Ovary (tissue), 9 donors: Measurements from ENCODE around the gene PDE6D. TPM values are rescaled to one million over a fixed set of nuclear protein-coding genes. Genes with fewer than 3 reads are reported as not detected.

Source experiments
- DNase-seq, 5 donors: peaks; one replicate each; pipeline ENCODE4 v3.0.0-alpha.2; 2019 to 2020
- H3K27ac ChIP-seq, 2 donors: fragments of 200-600 bp; one replicate each; pipeline versions ENCODE4 v1.5.1 to v1.8.0; 2019 to 2022
- H3K27me3 ChIP-seq: fragments of 200-600 bp; one replicate; pipeline ENCODE4 v1.8.0; 2022
- H3K36me3 ChIP-seq: fragments of 200-600 bp; sonication (generic); one replicate; pipeline ENCODE4 v1.5.1; 2019
- H3K4me1 ChIP-seq: one replicate; pipeline ENCODE4 v1.8.1; 2013; ENCODE audit warnings: mild to moderate bottlenecking, moderate library complexity; ENCODE audit not compliant: insufficient read depth
- H3K4me3 ChIP-seq: fragments of 200-600 bp; sonication (generic); one replicate; pipeline ENCODE4 v1.5.1; 2017
- H3K9me3 ChIP-seq, 2 donors: fragments of 200-600 bp in 1 of 2; sonication (generic) in 1 of 2; one replicate each; pipeline versions ENCODE4 v1.5.1 to v1.8.1; 2013 to 2019; ENCODE audit warnings: mild to moderate bottlenecking in 1 of 2, moderate library complexity in 1 of 2
- CTCF ChIP-seq, 3 donors: fragments of 450-650 bp in 2 of 3; fragments of 200-600 bp in 1 of 3; IDR thresholded peaks; one replicate each; pipeline versions ENCODE4 v1.5.1 to v1.8.0; 2016 to 2022; ENCODE audit warnings: antibody characterized with exemption in 3 of 3, mild to moderate bottlenecking in 1 of 3
- EP300 ChIP-seq: sonication (generic); formaldehyde crosslinking; IDR thresholded peaks from one replicate; pipeline ENCODE4 v1.6.1; 2017; ENCODE audit warnings: antibody characterized with exemption
- POLR2A ChIP-seq: fragments of 450-650 bp; IDR thresholded peaks from one replicate; pipeline ENCODE4 v1.6.1; 2017; ENCODE audit warnings: antibody characterized with exemption, mild to moderate bottlenecking, moderate library complexity
- WGBS, 3 donors: extraction: QIAGEN DNeasy Blood & Tissue Kit in 1 of 3; methylation state at CpG; one replicate each; pipeline versions ENCODE4 v1.1.5 to v1.1.7; 2013 to 2017; 5-methylcytosine and 5-hydroxymethylcytosine counted together
- intact Hi-C, 4 donors: fragments of 100-400 bp; cut with DNase I; formaldehyde crosslinking; loops; one replicate each; pipeline versions ENCODE4 v1.11.0 to v1.15.1; 2022 to 2023
- polyA plus RNA-seq, 2 donors: library from polyadenylated mRNA; stranded (reverse); fragments of 200-250 nt in 1 of 2; fragments of 350-450 nt in 1 of 2; fragmentation: Illumina TruSeq in 1 of 2; extraction: RNeasy Lipid Tissue Mini Kit (QIAGEN cat#74804) in 1 of 2; gene quantifications; one replicate each; pipeline ENCODE4 v1.2.3, GENCODE V29; 2013 to 2014
- total RNA-seq, 7 donors: library from RNA; depleted of rRNA in 2 of 7; stranded (reverse); fragments of >200 nt in 2 of 7; fragmentation: NEBNext Ultra II Directional in 3 of 7; extraction: Animal tissue kit (Norgen Biotek cat#: 25700) in 3 of 7; gene quantifications; one replicate each; pipeline versions ENCODE4 v1.1.0 to v1.2.4, GENCODE V29; 2016 to 2023
- donor health status: DM: no; HTN: no; CAD: no; lungs with moderate emphysema.
- donor health status: DM: no; HTN: no; CAD: no.
- donor health status: Bipolar disorder and iron deficiency.
- donor health status: DM: yes; HTN: yes; CAD: no.
- donor health status: DM: no; HTN: no; CAD: no.
- donor health status: DM: yes; HTN: yes; CAD: no.

PDE6D gene
- total and polyA plus RNA-seq, 9 donors: 13.7 to 32.9 (median 17.8) TPM

DNA sequence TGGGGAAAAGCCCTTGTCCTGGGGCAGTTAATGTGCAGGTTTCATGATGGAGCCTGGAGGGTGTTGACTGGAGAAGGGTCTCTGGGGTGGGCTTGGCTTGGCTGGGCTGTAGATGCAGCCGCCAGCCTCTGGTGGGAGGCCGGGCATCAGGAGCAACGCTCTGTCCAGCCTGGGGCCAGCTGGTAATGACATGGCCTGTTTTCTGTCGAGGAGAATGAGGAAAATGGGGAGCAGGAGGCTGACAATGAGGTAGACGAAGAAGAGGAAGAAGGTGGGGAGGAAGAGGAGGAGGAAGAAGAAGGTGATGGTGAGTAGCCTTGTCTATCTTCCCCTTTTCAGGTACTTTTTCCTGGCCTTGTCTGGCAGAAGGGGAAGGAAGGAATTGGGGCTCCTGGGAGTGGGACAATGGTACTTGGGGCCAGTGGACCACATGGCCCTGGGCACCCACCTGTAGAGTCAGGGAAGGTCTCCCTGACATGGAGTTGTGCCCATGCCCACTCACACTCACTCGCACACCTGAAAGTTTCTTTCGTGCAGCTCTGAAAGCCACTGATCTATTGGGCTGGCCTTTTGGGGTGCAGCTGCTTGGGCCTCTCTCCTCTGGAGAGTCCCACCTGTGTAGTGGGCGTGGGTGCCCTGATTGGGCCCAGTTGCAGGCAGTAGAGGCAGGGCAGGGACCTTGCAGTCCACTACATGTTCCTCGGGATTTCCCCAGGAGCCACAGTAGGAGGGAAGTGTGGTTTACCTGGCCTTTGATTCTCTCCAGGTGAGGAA is 69.2 kb downstream of the PDE6D start:
- TF ChIP-seq POLR2A (no peak), EP300 (no peak), CTCF (IDR thresholded peaks at IDR 0.05) (no peak)
- Histone ChIP-seq H3K36me3 (no peaks in the 10 kb centered on the region), H3K27ac (peak overlapping the region; percentile 94 to 100), H3K4me3 (peak overlapping the region; percentile 77), H3K9me3 (no peaks in the 10 kb centered on the region), H3K27me3 (no peaks in the 10 kb centered on the region), H3K4me1 (peaks cover 18% of the 10 kb centered on the region)
- 26 to 41% (median 29%) methylated on average over 9 of the region's 9 CpGs for WGBS, 3 donors
- intact Hi-C loops: loop anchor here in 3 of 4 donors (2.0 to 10.0 kb wide), 2 partner anchors 99 to 187 kb away; no protein-coding TSS in a partner anchor
- peak in 1 of 5 donors; percentile 15 for DNase-seq

DNA sequence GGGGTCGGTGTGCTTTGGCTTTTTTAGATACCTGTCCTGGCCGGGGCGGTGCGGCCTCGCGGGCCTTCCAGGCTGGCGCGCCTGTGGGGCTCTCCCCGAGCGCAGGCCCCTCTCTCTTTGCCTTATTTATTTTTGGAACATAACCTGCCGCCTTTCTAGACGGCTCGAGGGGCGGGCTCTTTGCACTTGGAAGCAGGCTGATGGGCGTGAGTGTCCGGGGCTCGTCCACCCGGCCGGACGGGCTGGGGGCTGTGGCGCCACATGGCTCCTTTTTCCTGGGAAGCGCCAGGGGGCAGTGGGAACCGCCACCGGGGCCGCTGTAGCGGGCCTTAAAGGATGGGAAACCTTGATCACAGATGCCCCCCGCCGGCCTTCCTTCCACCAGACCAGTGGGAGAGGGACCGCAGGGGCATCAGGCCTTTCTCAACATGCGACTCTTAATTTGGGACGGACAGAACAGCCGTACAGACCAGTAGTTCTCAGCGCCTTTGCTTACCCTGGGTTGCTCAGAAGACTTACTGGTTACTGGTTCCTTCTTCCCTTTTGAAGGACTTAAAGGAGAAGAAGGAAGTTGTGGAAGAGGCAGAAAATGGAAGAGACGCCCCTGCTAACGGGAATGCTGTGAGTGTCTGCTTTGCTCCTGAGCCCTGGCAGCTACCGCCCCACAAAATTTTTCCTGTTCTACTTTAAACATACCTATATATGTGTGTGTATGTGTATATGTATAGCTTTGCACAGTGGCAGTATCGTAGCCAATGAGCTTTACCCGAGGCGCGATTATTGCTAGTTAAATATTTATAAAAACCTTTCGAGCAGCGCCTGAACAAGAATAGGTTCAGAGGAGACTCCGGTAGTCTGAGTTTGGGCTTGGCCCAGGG is 70.0 kb downstream of the PDE6D start:
- H3K27ac ChIP-seq: peak overlapping the region; percentile 94 to 100
- H3K36me3 ChIP-seq: no peaks in the 10 kb centered on the region
- 2 to 6% (median 4%) methylated on average over 43 of the region's 43 CpGs for WGBS, 3 donors
- H3K4me1 ChIP-seq: peaks cover 18% of the 10 kb centered on the region
- peak in 4 of 5 donors; percentile 50 to 65 (median 58) for DNase-seq
- H3K27me3 ChIP-seq: no peaks in the 10 kb centered on the region
- H3K9me3 ChIP-seq: no peaks in the 10 kb centered on the region
- TF ChIP-seq POLR2A (no peak), CTCF (IDR thresholded peaks at IDR 0.05) (no peak), EP300 (no peak)
- intact Hi-C loops: loop anchor here in 3 of 4 donors (2.0 to 10.0 kb wide), 2 partner anchors 98 to 186 kb away; no protein-coding TSS in a partner anchor
- H3K4me3 ChIP-seq: peak overlapping the region; percentile 77

- 0% methylated on average over 33 to 105 of the region's 105 CpGs for WGBS, 3 donors
- TF ChIP-seq POLR2A: peak; percentile 66
- peak; percentile 57 to 99 (median 97) for TF ChIP-seq CTCF (IDR thresholded peaks at IDR 0.05)
- no peak for TF ChIP-seq EP300
- peak; percentile 81 to 95 (median 88) for DNase-seq
- Histone ChIP-seq H3K27ac (peak overlapping the region; percentile 94 to 100), H3K9me3 (no peaks in the 10 kb centered on the region), H3K27me3 (no peaks in the 10 kb centered on the region), H3K4me1 (peaks cover 19% of the 10 kb centered on the region), H3K36me3 (no peaks in the 10 kb centered on the region), H3K4me3 (peak overlapping the region; percentile 77)
- intact Hi-C loops: loop anchor here (2.0 to 10.0 kb wide), 3 partner anchors 48 to 185 kb away; no protein-coding TSS in a partner anchor
Measured at GRCh38 chr2:231709981-231710798, 70.9 kb downstream of the PDE6D start.
